Measurements from ENCODE around the gene GUK1.

Gene GUK1

GRCh38 chr1:228175316-228176023, 35.4 kb downstream of the GUK1 start:
- no peaks in the 10 kb centered on the region for H3K36me3 ChIP-seq (ENCODE audit: insufficient read depth)
- H3K79me2 ChIP-seq (ENCODE audit: insufficient read depth, low read depth) = no peaks in the 10 kb centered on the region
- no peak overlapping the region for H3K4me2 ChIP-seq
- H3K27ac ChIP-seq = no peak overlapping the region
- no peaks in the 10 kb centered on the region for H3K4me1 ChIP-seq (ENCODE audit: low read depth, poor library complexity, severe bottlenecking)
- H3K4me3 ChIP-seq (IDR thresholded peaks at IDR 0.05; ENCODE audit: insufficient read depth, low read depth, low read length) = no peak overlapping the region
- H2AFZ ChIP-seq (ENCODE audit: low read depth) = no peak overlapping the region
- no peak overlapping the region for H3K9ac ChIP-seq
- no peaks in the 10 kb centered on the region for H3K27me3 ChIP-seq (ENCODE audit: insufficient read depth, low read depth)
- H4K20me1 ChIP-seq (ENCODE audit: insufficient read depth) = no peaks in the 10 kb centered on the region
- no peak for TF ChIP-seq CTCF (conservative IDR thresholded peaks at IDR 0.05; ENCODE audit: low read depth, low read length)

- H2AFZ ChIP-seq (ENCODE audit: low read depth) = no peak overlapping the region
- H3K9ac ChIP-seq = no peak overlapping the region
- no peaks in the 10 kb centered on the region for H4K20me1 ChIP-seq (ENCODE audit: insufficient read depth)
- no peaks in the 10 kb centered on the region for H3K27me3 ChIP-seq (ENCODE audit: insufficient read depth, low read depth)
- no peak overlapping the region for H3K27ac ChIP-seq
- no peaks in the 10 kb centered on the region for H3K79me2 ChIP-seq (ENCODE audit: insufficient read depth, low read depth)
- H3K4me1 ChIP-seq (ENCODE audit: low read depth, poor library complexity, severe bottlenecking) = no peaks in the 10 kb centered on the region
- no peaks in the 10 kb centered on the region for H3K36me3 ChIP-seq (ENCODE audit: insufficient read depth)
- no peak for TF ChIP-seq CTCF (conservative IDR thresholded peaks at IDR 0.05; ENCODE audit: low read depth, low read length)
- no peak overlapping the region for H3K4me3 ChIP-seq (IDR thresholded peaks at IDR 0.05; ENCODE audit: insufficient read depth, low read depth, low read length)
- H3K4me2 ChIP-seq = no peak overlapping the region
These were observed 35.9 kb downstream of the GUK1 start for GRCh38 chr1:228176024-228176395.

DNA sequence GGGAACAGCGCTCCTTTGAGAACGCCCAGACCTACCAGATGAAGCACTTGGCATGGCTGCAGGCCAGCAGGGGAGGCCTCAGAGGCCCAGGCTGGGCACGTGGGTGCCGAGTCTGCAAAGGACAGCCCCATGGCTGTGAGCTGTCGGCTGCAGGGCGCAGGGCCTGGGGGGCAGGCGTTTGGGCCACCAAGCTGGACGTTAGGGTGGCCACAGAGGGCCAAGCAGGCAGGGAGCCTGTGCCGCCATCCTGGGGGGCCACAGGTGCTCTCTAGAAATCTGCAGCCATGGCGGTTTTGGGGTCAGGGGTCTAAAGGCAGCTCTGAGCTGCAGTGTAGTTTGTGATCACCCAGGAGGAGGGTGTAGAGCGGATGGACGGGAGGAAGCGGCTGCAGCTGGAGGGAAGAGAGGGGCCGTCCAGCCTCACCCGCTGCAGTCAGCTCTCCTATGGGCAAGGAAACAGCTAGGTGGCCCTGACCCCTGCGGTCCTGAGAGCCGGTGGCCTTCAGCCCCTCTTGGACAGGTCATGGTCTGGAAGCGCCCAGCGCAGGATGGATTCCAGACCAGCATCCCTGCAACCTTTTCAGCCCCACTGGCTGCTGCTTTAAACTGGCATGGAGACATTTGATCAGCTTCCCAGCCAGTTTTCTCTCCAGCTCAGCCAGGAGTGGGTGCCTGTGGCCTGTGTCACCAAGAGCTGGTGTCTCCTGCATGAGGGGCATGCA, 36.5 kb downstream of the GUK1 start:
- Histone ChIP-seq H3K27ac (no peak overlapping the region), H3K27me3 (ENCODE audit: insufficient read depth, low read depth) (no peaks in the 10 kb centered on the region), H3K79me2 (ENCODE audit: insufficient read depth, low read depth) (no peaks in the 10 kb centered on the region), H4K20me1 (ENCODE audit: insufficient read depth) (no peaks in the 10 kb centered on the region), H2AFZ (ENCODE audit: low read depth) (no peak overlapping the region), H3K4me2 (no peak overlapping the region), H3K4me3 (IDR thresholded peaks at IDR 0.05; ENCODE audit: insufficient read depth, low read depth, low read length) (no peak overlapping the region), H3K36me3 (ENCODE audit: insufficient read depth) (no peaks in the 10 kb centered on the region), H3K4me1 (ENCODE audit: low read depth, poor library complexity, severe bottlenecking) (no peaks in the 10 kb centered on the region), H3K9ac (no peak overlapping the region)
- no peak for TF ChIP-seq CTCF (conservative IDR thresholded peaks at IDR 0.05; ENCODE audit: low read depth, low read length)

GRCh38 chr1:228177183-228177475, 37.0 kb downstream of the GUK1 start:
- no peak for TF ChIP-seq CTCF (conservative IDR thresholded peaks at IDR 0.05; ENCODE audit: low read depth, low read length)

More at GRCh38 chr1:228177183-228177475, 37.0 kb downstream of the GUK1 start:
- no peak overlapping the region for H3K4me3 ChIP-seq (IDR thresholded peaks at IDR 0.05; ENCODE audit: insufficient read depth, low read depth, low read length)
- H3K27me3 ChIP-seq (ENCODE audit: insufficient read depth, low read depth) = no peaks in the 10 kb centered on the region
- no peak overlapping the region for H2AFZ ChIP-seq (ENCODE audit: low read depth)
- no peaks in the 10 kb centered on the region for H3K4me1 ChIP-seq (ENCODE audit: low read depth, poor library complexity, severe bottlenecking)
- no peaks in the 10 kb centered on the region for H4K20me1 ChIP-seq (ENCODE audit: insufficient read depth)
- H3K4me2 ChIP-seq = no peak overlapping the region
- H3K36me3 ChIP-seq (ENCODE audit: insufficient read depth) = no peaks in the 10 kb centered on the region
- H3K27ac ChIP-seq = no peak overlapping the region
- no peaks in the 10 kb centered on the region for H3K79me2 ChIP-seq (ENCODE audit: insufficient read depth, low read depth)
- no peak overlapping the region for H3K9ac ChIP-seq

Data from KMS-11 (cell line).